Neural progenitor cell (in vitro differentiated cells): ENCODE results near the gene TENT5C. TPM values are rescaled to one million over a fixed set of nuclear protein-coding genes. Genes with fewer than 3 reads are reported as not detected.

Experiments
- DNase-seq: peaks from one replicate; pipeline ENCODE4 v3.0.0-alpha.2; 2016; ENCODE audit warnings: low spot score
- H2AFZ ChIP-seq: fragments of 200-600 bp; sonication (generic); replicated peaks from 2 replicates; pipeline ENCODE4 v1.6.1; 2016; ENCODE audit warnings: antibody characterized with exemption
- H3F3A ChIP-seq: fragments of 200-600 bp; sonication (generic); 2 replicates; pipeline ENCODE4 v1.6.1; 2016; ENCODE audit warnings: antibody characterized with exemption, low read depth
- H3K27ac ChIP-seq: fragments of 200-600 bp; sonication (generic); 2 replicates; pipeline ENCODE4 v1.5.1; 2016; ENCODE audit warnings: mild to moderate bottlenecking
- H3K27me3 ChIP-seq: fragments of 200-600 bp; sonication (generic); 2 replicates; pipeline ENCODE4 v1.6.1; 2016; ENCODE audit warnings: mild to moderate bottlenecking, moderate library complexity
- H3K36me3 ChIP-seq: fragments of 200-600 bp; sonication (generic); 2 replicates; pipeline ENCODE4 v1.5.1; 2016
- H3K4me1 ChIP-seq: fragments of 200-600 bp; sonication (generic); 2 replicates; pipeline ENCODE4 v1.6.1; 2016; ENCODE audit warnings: mixed run types
- H3K4me2 ChIP-seq: fragments of 200-600 bp; sonication (generic); 2 replicates; pipeline ENCODE4 v1.6.1; 2016
- H3K4me3 ChIP-seq: fragments of 200-600 bp; sonication (generic); 2 replicates; pipeline ENCODE4 v1.5.1; 2016
- H3K79me2 ChIP-seq: fragments of 200-600 bp; sonication (generic); 2 replicates; pipeline ENCODE4 v1.6.1; 2016; ENCODE audit warnings: low read depth
- H3K9ac ChIP-seq: fragments of 200-600 bp; sonication (generic); 2 replicates; pipeline ENCODE4 v1.6.1; 2016
- H3K9me3 ChIP-seq: fragments of 200-600 bp; sonication (generic); 2 replicates; pipeline ENCODE4 v1.5.1; 2016; ENCODE audit warnings: low read depth
- H4K20me1 ChIP-seq: fragments of 200-600 bp; sonication (generic); 2 replicates; pipeline ENCODE4 v1.6.1; 2016; ENCODE audit warnings: low read depth
- H3K27ac Mint-ChIP-seq: 3 replicates; pipeline ENCODE4 v1.8.0; 2021; ENCODE audit warnings: mixed read lengths
- H3K27me3 Mint-ChIP-seq: 2 replicates; pipeline ENCODE4 v1.8.0; 2022; ENCODE audit warnings: low read depth, mild to moderate bottlenecking, inconsistent platforms, moderate library complexity, mixed read lengths; ENCODE audit not compliant: insufficient read depth
- H3K36me3 Mint-ChIP-seq: 3 replicates; pipeline ENCODE4 v1.8.0; 2021; ENCODE audit warnings: mixed read lengths
- H3K4me1 Mint-ChIP-seq: 3 replicates; pipeline ENCODE4 v1.8.0; 2021; ENCODE audit warnings: mixed read lengths
- H3K4me3 Mint-ChIP-seq: 3 replicates; pipeline ENCODE4 v1.8.0; 2021; ENCODE audit warnings: mild to moderate bottlenecking, moderate library complexity, mixed read lengths
- H3K9me3 Mint-ChIP-seq: 3 replicates; pipeline ENCODE4 v1.8.0; 2020; ENCODE audit warnings: mixed read lengths
- EZH2 ChIP-seq: fragments of 200-600 bp; sonication (generic); IDR thresholded peaks from 2 replicates; pipeline ENCODE4 v1.6.1; 2017; ENCODE audit warnings: antibody characterized with exemption, mild to moderate bottlenecking, moderate library complexity
- EZH2phosphoT487 ChIP-seq: fragments of 200-600 bp; sonication (generic); IDR thresholded peaks from 2 replicates; pipeline ENCODE4 v1.6.1; 2017; ENCODE audit warnings: antibody characterized with exemption
- total RNA-seq: library from RNA; depleted of rRNA; stranded (reverse); fragments of >200 nt; gene quantifications from 2 replicates; pipeline ENCODE4 v1.2.3, GENCODE V29; 2015; ENCODE audit warnings: low replicate concordance
- TF ChIP-seq, protein P1 (sequence below): fragments of 200-600 bp; sonication (generic); IDR thresholded peaks from 2 replicates; pipeline ENCODE4 v1.5.1; 2017; ENCODE audit warnings: antibody characterized with exemption, mild to moderate bottlenecking

Gene TENT5C
- total RNA-seq, 1 donor from 2014 or later: 0.39 TPM

DNA sequence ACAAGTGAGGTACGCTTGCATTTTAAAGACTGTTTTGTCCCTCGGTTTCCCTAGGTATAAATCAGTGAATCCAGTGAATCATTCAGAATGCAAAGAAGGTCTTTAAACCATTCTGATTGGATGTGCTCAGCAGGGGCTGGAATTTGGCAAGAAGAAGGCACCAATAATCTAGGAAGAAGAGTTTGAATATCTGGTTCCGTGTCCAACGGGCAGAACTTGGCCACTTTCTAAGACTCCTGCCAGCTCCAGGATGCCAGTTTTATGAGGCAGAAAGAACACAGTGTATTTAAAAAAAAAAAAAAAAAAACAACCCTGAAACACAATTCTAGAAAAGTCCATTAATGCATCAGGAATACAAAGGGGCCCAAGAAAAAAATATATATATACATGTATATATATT is 3.0 kb upstream of the TENT5C start:
- no peak overlapping the region for H2AFZ ChIP-seq
- Mint-ChIP-seq H3K4me1 (peaks cover 16% of the 10 kb centered on the region), H3K4me3 (no peak overlapping the region), H3K27me3 (peaks cover 17% of the 10 kb centered on the region), H3K36me3 (no peaks in the 10 kb centered on the region), H3K27ac (no peak overlapping the region), H3K9me3 (no peaks in the 10 kb centered on the region)
- H3K4me3 ChIP-seq: no peak overlapping the region
- no peak overlapping the region for H3K27ac ChIP-seq
- H4K20me1 ChIP-seq: peaks cover 6% of the 10 kb centered on the region
- H3K9me3 ChIP-seq: no peaks in the 10 kb centered on the region
- H3F3A ChIP-seq: peaks cover 12% of the 10 kb centered on the region
- TF ChIP-seq EZH2 (no peak), EZH2phosphoT487 (no peak)
- TF ChIP-seq, protein P1, sequence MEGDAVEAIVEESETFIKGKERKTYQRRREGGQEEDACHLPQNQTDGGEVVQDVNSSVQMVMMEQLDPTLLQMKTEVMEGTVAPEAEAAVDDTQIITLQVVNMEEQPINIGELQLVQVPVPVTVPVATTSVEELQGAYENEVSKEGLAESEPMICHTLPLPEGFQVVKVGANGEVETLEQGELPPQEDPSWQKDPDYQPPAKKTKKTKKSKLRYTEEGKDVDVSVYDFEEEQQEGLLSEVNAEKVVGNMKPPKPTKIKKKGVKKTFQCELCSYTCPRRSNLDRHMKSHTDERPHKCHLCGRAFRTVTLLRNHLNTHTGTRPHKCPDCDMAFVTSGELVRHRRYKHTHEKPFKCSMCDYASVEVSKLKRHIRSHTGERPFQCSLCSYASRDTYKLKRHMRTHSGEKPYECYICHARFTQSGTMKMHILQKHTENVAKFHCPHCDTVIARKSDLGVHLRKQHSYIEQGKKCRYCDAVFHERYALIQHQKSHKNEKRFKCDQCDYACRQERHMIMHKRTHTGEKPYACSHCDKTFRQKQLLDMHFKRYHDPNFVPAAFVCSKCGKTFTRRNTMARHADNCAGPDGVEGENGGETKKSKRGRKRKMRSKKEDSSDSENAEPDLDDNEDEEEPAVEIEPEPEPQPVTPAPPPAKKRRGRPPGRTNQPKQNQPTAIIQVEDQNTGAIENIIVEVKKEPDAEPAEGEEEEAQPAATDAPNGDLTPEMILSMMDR: no peak
- H3K27me3 ChIP-seq: peaks cover 50% of the 10 kb centered on the region
- H3K79me2 ChIP-seq: no peaks in the 10 kb centered on the region
- H3K4me2 ChIP-seq: no peak overlapping the region
- H3K9ac ChIP-seq: no peak overlapping the region
- H3K36me3 ChIP-seq: no peaks in the 10 kb centered on the region
- H3K4me1 ChIP-seq: peaks cover 13% of the 10 kb centered on the region
- DNase-seq: no peak

DNA sequence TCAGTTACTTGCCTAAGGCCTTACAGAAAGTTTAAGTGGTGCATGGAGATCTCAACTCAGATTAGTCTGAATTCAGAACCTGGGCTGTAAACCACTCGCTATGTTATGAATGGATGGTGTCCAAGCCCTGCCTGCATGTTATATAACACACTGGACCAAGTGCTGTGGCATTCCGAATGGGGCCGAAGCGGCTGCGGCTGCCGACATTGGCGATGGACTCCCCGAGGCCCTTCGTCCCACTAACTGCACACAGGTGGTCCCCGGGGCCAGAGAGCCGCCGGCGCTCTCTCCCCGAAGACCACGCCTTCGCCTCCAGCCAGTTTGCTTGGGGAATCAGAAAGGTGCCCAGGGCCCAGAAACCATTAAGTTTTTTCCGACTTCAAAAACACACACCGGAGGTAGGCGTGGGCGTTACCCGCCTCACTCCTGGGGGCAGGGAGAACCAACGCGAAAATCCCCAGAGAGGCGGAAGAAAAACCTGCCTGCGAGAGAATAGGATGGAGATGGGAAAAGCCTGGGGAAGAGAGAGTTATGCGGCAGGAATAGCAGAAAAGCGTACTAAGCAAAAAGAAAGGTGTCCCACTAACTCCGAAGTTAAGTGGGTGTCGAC is 579 bp upstream of the TENT5C start:
- Histone ChIP-seq H3F3A (peaks cover 15% of the 10 kb centered on the region), H3K36me3 (no peaks in the 10 kb centered on the region), H3K9ac (no peak overlapping the region), H3K4me1 (peaks cover 17% of the 10 kb centered on the region), H3K4me3 (peak overlapping the region; percentile 87), H3K79me2 (no peaks in the 10 kb centered on the region), H4K20me1 (peaks cover 6% of the 10 kb centered on the region), H2AFZ (peak overlapping the region; percentile 97), H3K27me3 (peaks cover 58% of the 10 kb centered on the region), H3K27ac (no peak overlapping the region), H3K4me2 (peak overlapping the region; percentile 94), H3K9me3 (no peaks in the 10 kb centered on the region)
- TF ChIP-seq, protein P1: no peak
- TF ChIP-seq EZH2 (no peak), EZH2phosphoT487 (peak; percentile 4)
- Mint-ChIP-seq H3K36me3 (no peaks in the 10 kb centered on the region), H3K9me3 (no peaks in the 10 kb centered on the region), H3K4me3 (peak overlapping the region; percentile 89), H3K4me1 (peaks cover 14% of the 10 kb centered on the region), H3K27ac (no peak overlapping the region), H3K27me3 (peaks cover 20% of the 10 kb centered on the region)
- DNase-seq: peak; percentile 67

DNA sequence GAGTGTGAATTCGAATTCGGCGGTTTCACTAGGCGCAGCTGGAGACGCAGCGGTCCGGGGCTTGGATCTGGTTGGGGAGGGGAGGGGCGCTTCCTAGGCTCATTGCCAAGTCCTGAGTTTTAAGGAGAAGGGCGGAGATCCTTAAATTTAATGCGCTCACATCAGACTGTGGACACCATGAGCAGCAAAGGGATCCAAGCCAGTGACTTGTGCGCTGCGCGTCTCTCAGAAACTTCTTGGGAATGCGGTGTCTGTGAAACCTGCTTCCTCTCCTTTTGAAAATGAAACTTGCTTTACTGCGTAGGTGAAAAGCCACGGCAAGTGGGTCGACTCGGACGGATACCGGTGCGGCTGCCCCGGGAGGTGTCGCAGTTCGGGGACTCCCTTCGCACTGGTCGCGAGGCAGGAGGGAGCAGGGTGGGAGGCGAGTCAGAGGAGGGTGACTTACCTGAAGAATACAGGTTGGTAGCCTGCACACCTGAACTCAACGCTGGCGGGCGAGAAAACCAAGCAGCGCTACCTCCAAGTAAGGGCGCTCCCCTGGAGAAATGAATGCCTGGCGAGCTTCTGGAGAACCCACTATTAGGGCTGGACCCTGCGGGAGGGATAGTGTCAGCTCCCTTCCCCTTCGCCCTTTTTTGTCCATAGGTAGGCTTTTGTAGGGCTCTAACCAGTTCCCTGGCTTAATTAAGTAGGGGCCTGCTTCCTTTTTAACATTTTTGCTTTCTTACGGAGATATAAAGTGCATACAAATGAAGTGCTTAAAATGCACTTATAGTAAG is 992 bp downstream of the TENT5C start:
- no peaks in the 10 kb centered on the region for H3K9me3 Mint-ChIP-seq
- Histone ChIP-seq H3F3A (peaks cover 15% of the 10 kb centered on the region), H3K27ac (no peak overlapping the region), H3K27me3 (peaks cover 58% of the 10 kb centered on the region), H3K4me3 (peak overlapping the region; percentile 87), H3K4me2 (peak overlapping the region; percentile 96), H3K9ac (no peak overlapping the region), H3K4me1 (peaks cover 17% of the 10 kb centered on the region), H2AFZ (peak overlapping the region; percentile 91), H3K36me3 (no peaks in the 10 kb centered on the region), H3K9me3 (no peaks in the 10 kb centered on the region), H3K79me2 (no peaks in the 10 kb centered on the region), H4K20me1 (peaks cover 6% of the 10 kb centered on the region)
- H3K4me3 Mint-ChIP-seq: peak overlapping the region; percentile 87
- peak; percentile 46 for DNase-seq
- peaks cover 14% of the 10 kb centered on the region for H3K4me1 Mint-ChIP-seq
- H3K36me3 Mint-ChIP-seq: no peaks in the 10 kb centered on the region
- H3K27ac Mint-ChIP-seq: no peak overlapping the region
- TF ChIP-seq EZH2: peak; percentile 84
- peak; percentile 72 for TF ChIP-seq EZH2phosphoT487
- TF ChIP-seq, protein P1: no peak
- H3K27me3 Mint-ChIP-seq: peaks cover 22% of the 10 kb centered on the region
